M059J (cell line): ENCODE measurements around the gene S1PR5. TPM values are rescaled to one million over a fixed set of nuclear protein-coding genes. Genes with fewer than 3 reads are reported as not detected.

Source experiments
- DNase-seq: peaks from one replicate; pipeline ENCODE4 v3.0.0-alpha.2; 2012; ENCODE audit warnings: low read depth
- total RNA-seq: library from RNA; depleted of rRNA; stranded (reverse); fragments of >200 nt; shearing (Covaris generic); gene quantifications from 2 replicates; pipeline ENCODE4 v1.2.3, GENCODE V29; 2014; rRNA removed

S1PR5 gene
- total RNA-seq, 1 experiment from 2014 or later: 10.3 TPM

- no peak for DNase-seq
Observed at GRCh38 chr19:10467104-10467706, 50.0 kb downstream of the S1PR5 start.

GRCh38 chr19:10464456-10464855 lies 52.8 kb downstream of the S1PR5 start:
- no peak for DNase-seq

Other genes starting within 250 kb of the S1PR5 start
- 68.8 and 88.4 TPM in 2 replicates for gene ICAM1, start 246.3 kb downstream of the S1PR5 start, total RNA-seq
- not detected in 2 replicates for gene ICAM4, start 230.5 kb downstream of the S1PR5 start, total RNA-seq
- 4.4 and 6.1 TPM in 2 replicates for gene ICAM5, start 227.5 kb downstream of the S1PR5 start, total RNA-seq
- gene ZGLP1, start 207.6 kb downstream of the S1PR5 start, total RNA-seq: 0.94 TPM in 1 of 2 replicates, not detected in the other
- gene FDX2, start 201.4 kb downstream of the S1PR5 start, total RNA-seq: 26.7 and 37.9 TPM in 2 replicates
- gene RAVER1, start 183.9 kb downstream of the S1PR5 start, total RNA-seq: 14.3 and 33.5 TPM in 2 replicates
- gene ICAM3, start 177.8 kb downstream of the S1PR5 start, total RNA-seq: not detected in 2 replicates
- 88.7 and 89.3 TPM in 2 replicates for gene TYK2, start 136.9 kb downstream of the S1PR5 start, total RNA-seq
- gene CDC37, start 113.9 kb downstream of the S1PR5 start, total RNA-seq: 109 and 233 TPM in 2 replicates
- 0.81 and 2.3 TPM in 2 replicates for gene PDE4A, start 96.9 kb downstream of the S1PR5 start, total RNA-seq
- gene KEAP1, start 14.1 kb downstream of the S1PR5 start, total RNA-seq: 39.8 and 75.4 TPM in 2 replicates
- 24.3 and 40.1 TPM in 2 replicates for gene ATG4D, start 26.5 kb upstream of the S1PR5 start, total RNA-seq
- 10.2 and 10.5 TPM in 2 replicates for gene KRI1, start 48.6 kb upstream of the S1PR5 start, total RNA-seq
- gene CDKN2D, start 51.5 kb upstream of the S1PR5 start, total RNA-seq: 11.1 and 21.0 TPM in 2 replicates
- gene AP1M2, start 69.9 kb upstream of the S1PR5 start, total RNA-seq: 2.2 and 9.0 TPM in 2 replicates
- 34.1 and 42.4 TPM in 2 replicates for gene SLC44A2, start 108.1 kb upstream of the S1PR5 start, total RNA-seq
- gene ILF3, start 136.9 kb upstream of the S1PR5 start, total RNA-seq: 75.2 and 139 TPM in 2 replicates
- 14.3 and 19.7 TPM in 2 replicates for gene QTRT1, start 184.0 kb upstream of the S1PR5 start, total RNA-seq
- 49.9 and 91.8 TPM in 2 replicates for gene DNM2, start 200.6 kb upstream of the S1PR5 start, total RNA-seq